RWPE2 (cell line): Measurements from ENCODE around the gene CFC1B.
"Not testable (repeated sequence)": the region's sequence is repeated elsewhere in the genome, so short reads cannot be mapped to it uniquely, and the experiment has no call there.

Experiments
- ATAC-seq: fragments of 200-7000 bp; cut with Tn5 transposase; 3 replicates; pipeline ENCODE4 v1.9.1; 2021; ENCODE audit warnings: low read depth
- DNase-seq: peaks from one replicate; pipeline ENCODE4 v3.0.0-alpha.2; 2020; ENCODE audit warnings: low spot score
- H3K27ac ChIP-seq: fragments of 450-650 bp; 2 replicates; pipeline ENCODE4 v1.5.1; 2017; ENCODE audit warnings: mild to moderate bottlenecking; ENCODE audit not compliant: poor library complexity, severe bottlenecking
- H3K27me3 ChIP-seq: fragments of 250-450 bp; sonication (Bioruptor Pico); 2 replicates; pipeline ENCODE4 v1.5.1; 2021; ENCODE audit warnings: mild to moderate bottlenecking, moderate library complexity; ENCODE audit not compliant: insufficient read depth, poor library complexity, severe bottlenecking
- H3K36me3 ChIP-seq: fragments of 250-450 bp; sonication (Bioruptor Pico); 2 replicates; pipeline ENCODE4 v1.5.1; 2020; ENCODE audit warnings: low read depth, mild to moderate bottlenecking, moderate library complexity
- H3K4me1 ChIP-seq: fragments of 250-450 bp; sonication (Bioruptor Pico); 2 replicates; pipeline ENCODE4 v1.5.1; 2021; ENCODE audit warnings: mild to moderate bottlenecking, moderate library complexity; ENCODE audit not compliant: insufficient read depth, poor library complexity, severe bottlenecking
- H3K4me3 ChIP-seq: fragments of 250-450 bp; sonication (Bioruptor Pico); 2 replicates; pipeline ENCODE4 v1.5.1; 2021; ENCODE audit warnings: mild to moderate bottlenecking, moderate library complexity; ENCODE audit not compliant: severe bottlenecking
- H3K9me3 ChIP-seq: fragments of 250-450 bp; sonication (Bioruptor Pico); 2 replicates; pipeline ENCODE4 v1.5.1; 2021; ENCODE audit warnings: mild to moderate bottlenecking, moderate library complexity; ENCODE audit not compliant: severe bottlenecking

CFC1B gene

DNA sequence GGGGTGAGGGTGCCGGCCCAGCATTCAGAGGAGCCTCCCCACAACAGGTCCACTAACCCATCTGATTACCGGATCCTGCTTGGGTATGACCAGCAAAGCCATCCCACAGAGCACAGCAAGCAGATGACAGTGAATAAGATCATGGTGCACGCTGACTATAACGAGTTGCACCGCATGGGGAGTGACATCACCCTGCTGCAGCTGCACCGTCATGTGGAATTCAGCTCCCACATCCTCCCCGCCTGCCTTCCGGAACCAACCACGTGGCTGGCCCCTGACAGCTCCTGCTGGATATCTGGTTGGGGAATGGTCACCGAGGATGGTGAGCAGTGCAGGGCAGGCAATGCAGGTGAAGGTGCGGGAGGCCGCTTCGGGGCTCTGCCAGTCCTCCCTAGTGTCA, 53.2 kb downstream of the CFC1B start:
- H3K27ac ChIP-seq, H3K4me1 ChIP-seq, DNase-seq, H3K9me3 ChIP-seq, H3K27me3 ChIP-seq, H3K4me3 ChIP-seq, ATAC-seq, H3K36me3 ChIP-seq: not testable (repeated sequence)

DNA sequence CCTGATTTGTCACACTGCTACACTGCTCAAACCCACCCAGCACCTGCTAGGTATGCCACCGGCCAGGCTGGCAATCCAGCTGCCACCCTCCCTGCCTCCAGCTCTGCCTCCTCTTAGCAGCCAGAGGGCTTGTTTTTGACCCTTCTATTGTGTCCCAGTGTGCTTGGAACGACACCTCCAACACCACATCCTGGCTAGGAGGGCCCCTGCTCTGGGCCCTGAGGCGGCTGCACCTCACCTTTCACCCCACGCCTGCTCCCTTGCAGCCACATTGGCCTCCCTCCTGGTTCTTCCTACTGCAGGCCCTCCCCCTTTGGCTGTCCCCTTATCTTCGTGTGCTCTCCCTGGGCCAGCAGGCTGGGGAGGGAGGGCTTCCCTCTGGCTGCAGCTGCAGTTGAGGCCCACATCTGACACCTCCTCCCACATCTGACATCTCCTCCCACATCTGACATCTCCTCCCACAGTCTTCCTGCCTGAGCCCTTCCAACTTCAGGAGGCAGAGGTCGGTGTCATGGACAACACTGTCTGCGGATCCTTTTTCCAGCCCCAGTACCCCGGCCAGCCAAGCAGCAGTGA, 55.3 kb downstream of the CFC1B start:
- not testable (repeated sequence) for H3K36me3 ChIP-seq, DNase-seq, H3K4me1 ChIP-seq, H3K9me3 ChIP-seq, H3K27ac ChIP-seq, H3K27me3 ChIP-seq, ATAC-seq, H3K4me3 ChIP-seq

DNA sequence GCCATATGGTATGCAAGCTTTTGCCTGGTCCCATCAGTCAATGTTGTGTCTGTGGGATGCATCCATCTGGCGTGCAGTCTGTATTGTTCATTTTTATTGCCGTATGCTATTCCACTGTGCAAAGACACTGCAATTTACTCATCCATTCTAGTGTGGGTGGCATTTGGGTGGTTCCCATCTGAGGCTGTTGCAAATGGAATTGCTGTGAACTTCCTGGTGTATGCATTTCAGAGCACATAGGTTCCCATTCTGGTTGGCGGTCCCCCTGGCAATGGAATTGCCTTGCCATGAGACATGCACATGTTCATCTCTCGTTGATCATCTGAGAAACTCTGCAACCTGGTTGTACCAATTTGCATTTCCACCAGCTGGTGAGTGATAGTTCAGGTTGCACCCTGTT, 56.5 kb downstream of the CFC1B start:
- H3K27ac ChIP-seq, H3K27me3 ChIP-seq, H3K4me3 ChIP-seq, H3K36me3 ChIP-seq, H3K4me1 ChIP-seq, H3K9me3 ChIP-seq, DNase-seq, ATAC-seq: not testable (repeated sequence)
